D721Med (cell line): ENCODE results near the gene COL4A3.

Experiments used
- DNase-seq: peaks from one replicate; pipeline ENCODE4 v3.0.0; 2011; ENCODE audit warnings: low spot score; ENCODE audit not compliant: insufficient read length
- FAIRE-seq: peaks from 2 replicates; lab custom pipeline; 2011; peaks lifted over from hg19 to GRCh38; lab: Jason Lieb, UNC
- TF ChIP-seq, protein P1 (sequence below): IDR thresholded peaks from 2 replicates; pipeline ENCODE4 v1.5.1; 2012; ENCODE audit warnings: mild to moderate bottlenecking, control low read depth; ENCODE audit not compliant: insufficient read depth; ENCODE audit errors: missing control alignments

COL4A3 gene

GRCh38 chr2:227313310-227313709 is 148.9 kb downstream of the COL4A3 start:
- FAIRE-seq (no peak), DNase-seq (no peak)
- TF ChIP-seq, protein P1, sequence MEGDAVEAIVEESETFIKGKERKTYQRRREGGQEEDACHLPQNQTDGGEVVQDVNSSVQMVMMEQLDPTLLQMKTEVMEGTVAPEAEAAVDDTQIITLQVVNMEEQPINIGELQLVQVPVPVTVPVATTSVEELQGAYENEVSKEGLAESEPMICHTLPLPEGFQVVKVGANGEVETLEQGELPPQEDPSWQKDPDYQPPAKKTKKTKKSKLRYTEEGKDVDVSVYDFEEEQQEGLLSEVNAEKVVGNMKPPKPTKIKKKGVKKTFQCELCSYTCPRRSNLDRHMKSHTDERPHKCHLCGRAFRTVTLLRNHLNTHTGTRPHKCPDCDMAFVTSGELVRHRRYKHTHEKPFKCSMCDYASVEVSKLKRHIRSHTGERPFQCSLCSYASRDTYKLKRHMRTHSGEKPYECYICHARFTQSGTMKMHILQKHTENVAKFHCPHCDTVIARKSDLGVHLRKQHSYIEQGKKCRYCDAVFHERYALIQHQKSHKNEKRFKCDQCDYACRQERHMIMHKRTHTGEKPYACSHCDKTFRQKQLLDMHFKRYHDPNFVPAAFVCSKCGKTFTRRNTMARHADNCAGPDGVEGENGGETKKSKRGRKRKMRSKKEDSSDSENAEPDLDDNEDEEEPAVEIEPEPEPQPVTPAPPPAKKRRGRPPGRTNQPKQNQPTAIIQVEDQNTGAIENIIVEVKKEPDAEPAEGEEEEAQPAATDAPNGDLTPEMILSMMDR = no peak

DNA sequence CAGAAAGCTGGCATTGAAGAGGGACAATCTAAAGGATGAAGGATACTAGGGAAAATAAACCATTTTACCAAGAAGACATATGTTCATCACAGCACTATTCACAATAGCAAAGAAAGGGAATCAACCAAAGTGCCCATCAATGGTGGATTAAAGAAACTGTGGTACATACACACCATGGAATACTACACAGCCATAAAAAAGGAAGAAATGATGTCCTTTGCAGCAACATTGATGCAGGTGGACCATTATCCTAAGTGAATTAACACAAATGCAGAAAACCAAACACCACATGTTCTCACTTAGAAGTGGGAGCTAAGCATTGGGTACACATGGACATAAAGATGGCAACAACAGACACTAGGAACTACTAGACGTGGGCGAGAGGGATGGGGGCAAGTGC is 153.4 kb downstream of the COL4A3 start:
- TF ChIP-seq, protein P1 = no peak
- DNase-seq (no peak), FAIRE-seq (no peak)

- FAIRE-seq = no peak
- DNase-seq = no peak
- TF ChIP-seq, protein P1 = no peak
Observed at GRCh38 chr2:227320305-227321094, 156.1 kb downstream of the COL4A3 start.

- no peak for DNase-seq
- FAIRE-seq = no peak
- TF ChIP-seq, protein P1 = no peak
Observed at GRCh38 chr2:227322530-227323205, 158.2 kb downstream of the COL4A3 start.

DNA sequence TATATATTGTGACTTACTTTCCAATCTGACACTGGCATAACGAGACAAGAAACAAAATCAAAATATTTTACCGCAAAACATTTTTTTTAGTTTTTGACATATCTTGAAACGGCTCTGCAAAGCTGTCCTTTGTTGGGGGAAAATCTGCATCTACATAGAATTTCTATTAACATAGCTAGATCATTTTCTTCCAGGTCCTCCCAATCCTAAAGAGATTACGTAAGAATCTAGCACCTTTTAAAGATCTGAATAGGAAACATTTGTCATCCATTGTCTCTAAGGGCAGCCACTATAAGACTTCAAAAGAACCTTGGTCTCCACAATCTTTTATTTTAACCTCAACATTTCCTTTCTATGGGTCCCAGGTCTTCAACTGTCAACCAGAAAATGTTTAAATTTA is 159.4 kb downstream of the COL4A3 start:
- TF ChIP-seq, protein P1 = no peak
- no peak for FAIRE-seq
- DNase-seq = no peak

GRCh38 chr2:227324642-227324994 is 160.2 kb downstream of the COL4A3 start:
- FAIRE-seq (no peak), DNase-seq (no peak)
- TF ChIP-seq, protein P1 = no peak
